Measurements from ENCODE around the gene TPP2.
A peak's percentile ranks its signal among the peaks of the same experiment; 100 is the strongest.

Gene TPP2

DNA sequence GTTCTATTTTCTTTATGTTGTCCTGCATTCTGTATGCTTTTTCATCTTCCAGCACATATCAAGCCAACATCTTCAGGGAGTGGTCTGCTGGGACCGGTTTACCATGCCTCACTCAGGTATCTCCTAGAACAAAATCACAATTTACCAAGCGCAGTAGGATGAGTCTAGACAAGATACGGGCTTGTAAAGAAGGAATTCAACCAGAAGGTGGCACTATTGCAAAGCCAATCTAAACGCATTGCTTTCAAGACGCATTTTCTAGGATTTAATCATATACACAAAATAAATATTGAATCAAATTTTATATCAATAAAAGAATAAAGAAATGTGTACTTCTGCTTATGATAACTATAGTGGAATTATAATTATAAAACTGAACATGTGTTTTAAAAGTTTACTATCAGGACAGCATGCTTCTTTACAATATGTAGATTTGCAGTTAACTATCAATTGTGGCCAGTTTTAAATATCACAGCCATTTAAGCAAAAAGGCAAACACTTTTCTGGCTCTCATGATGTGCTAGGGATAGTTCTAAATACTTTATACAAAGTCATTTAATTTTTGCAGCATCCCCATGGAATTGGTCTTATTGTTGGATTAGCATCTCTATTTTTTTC, 16.1 kb upstream of the TPP2 start:
- peak; percentile 70 to 85 for DNase-seq
- TF ChIP-seq GATA1 (IDR thresholded peaks at IDR 0.05; ENCODE audit: low read depth, low read length) (no peak), POLR2A (IDR thresholded peaks at IDR 0.05; ENCODE audit: low read length) (no peak)

DNA sequence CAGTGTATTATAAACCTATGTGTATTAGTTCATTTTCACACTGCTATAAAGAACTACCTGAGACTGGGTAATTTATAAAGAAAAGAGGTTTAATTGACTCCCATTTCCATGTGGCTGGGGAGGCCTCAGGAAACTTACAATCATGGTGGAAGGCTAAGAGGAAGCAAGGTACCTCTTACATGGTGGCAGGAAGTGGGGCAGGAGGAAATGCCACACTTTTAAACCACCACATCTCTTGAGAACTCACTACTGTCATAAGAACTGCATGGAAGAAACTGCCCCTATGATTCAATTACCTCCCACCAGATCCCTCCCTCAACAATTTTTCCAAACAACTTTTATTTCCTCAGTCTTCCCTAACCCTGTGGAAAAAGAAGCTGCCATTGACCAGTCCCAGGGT, 14.5 kb upstream of the TPP2 start:
- DNase-seq = no peak
- no peak for TF ChIP-seq POLR2A (IDR thresholded peaks at IDR 0.05; ENCODE audit: low read length)

- TF ChIP-seq POLR2A (IDR thresholded peaks at IDR 0.05; ENCODE audit: low read length) = no peak
- TF ChIP-seq GATA1 (IDR thresholded peaks at IDR 0.05; ENCODE audit: low read depth, low read length) = no peak
- DNase-seq = no peak
Measured at GRCh38 chr13:102584434-102584833, 12.4 kb upstream of the TPP2 start.

DNA sequence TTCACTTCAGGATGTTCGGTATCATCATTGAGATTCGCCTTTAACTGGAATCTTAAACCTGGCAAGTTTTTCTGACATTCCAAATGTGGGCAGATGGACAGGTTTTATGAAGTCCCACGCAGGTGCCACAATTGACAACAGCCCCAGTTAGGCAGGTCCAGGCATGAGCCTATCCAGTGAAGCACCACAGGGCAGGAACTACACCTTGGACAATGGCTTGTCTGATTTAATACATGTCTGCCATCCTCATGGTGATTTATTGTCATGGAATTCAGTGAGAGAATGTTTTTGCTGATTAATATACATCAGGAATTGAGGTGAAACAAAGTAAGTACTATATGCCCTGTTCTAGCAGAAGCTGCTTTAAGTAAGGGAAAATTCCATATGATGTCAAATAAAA, 10.2 kb upstream of the TPP2 start:
- no peak for DNase-seq

GRCh38 chr13:102587916-102588315, 8.9 kb upstream of the TPP2 start:
- DNase-seq = no peak
- TF ChIP-seq POLR2A (IDR thresholded peaks at IDR 0.05; ENCODE audit: low read length) = no peak
- no peak for TF ChIP-seq GATA1 (IDR thresholded peaks at IDR 0.05; ENCODE audit: low read depth, low read length)

More for the DNA sequence above, 10.2 kb upstream of the TPP2 start:
- TF ChIP-seq POLR2A (IDR thresholded peaks at IDR 0.05; ENCODE audit: low read length) = no peak
- no peak for TF ChIP-seq GATA1 (IDR thresholded peaks at IDR 0.05; ENCODE audit: low read depth, low read length)

DNA sequence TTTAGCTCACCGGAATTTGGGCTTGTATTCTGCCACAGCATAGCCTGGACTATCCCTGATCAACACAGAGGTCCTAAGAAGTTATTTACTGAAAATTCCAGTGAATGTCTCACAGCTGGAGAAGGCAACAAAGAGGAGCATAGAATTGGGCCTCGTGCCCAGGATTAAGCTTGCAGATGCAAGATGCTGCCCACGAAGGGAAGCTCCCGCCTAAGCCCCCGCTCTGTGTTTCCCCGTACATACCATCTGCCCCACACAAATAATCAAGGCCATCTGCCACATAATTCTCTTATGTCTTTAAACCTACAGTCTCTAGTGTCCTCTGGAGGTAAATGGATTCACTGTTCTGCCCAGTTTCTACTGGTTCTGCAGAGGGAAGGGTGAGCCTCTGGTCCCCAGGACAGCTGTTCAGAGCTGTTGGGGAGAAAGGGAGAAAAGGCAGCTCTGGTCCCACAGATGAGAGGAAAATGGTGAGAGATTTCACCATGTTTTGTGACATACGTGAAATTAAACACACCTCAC, 7.4 kb upstream of the TPP2 start:
- DNase-seq = no peak
- no peak for TF ChIP-seq GATA1 (IDR thresholded peaks at IDR 0.05; ENCODE audit: low read depth, low read length)
- TF ChIP-seq POLR2A (IDR thresholded peaks at IDR 0.05; ENCODE audit: low read length) = no peak

DNA sequence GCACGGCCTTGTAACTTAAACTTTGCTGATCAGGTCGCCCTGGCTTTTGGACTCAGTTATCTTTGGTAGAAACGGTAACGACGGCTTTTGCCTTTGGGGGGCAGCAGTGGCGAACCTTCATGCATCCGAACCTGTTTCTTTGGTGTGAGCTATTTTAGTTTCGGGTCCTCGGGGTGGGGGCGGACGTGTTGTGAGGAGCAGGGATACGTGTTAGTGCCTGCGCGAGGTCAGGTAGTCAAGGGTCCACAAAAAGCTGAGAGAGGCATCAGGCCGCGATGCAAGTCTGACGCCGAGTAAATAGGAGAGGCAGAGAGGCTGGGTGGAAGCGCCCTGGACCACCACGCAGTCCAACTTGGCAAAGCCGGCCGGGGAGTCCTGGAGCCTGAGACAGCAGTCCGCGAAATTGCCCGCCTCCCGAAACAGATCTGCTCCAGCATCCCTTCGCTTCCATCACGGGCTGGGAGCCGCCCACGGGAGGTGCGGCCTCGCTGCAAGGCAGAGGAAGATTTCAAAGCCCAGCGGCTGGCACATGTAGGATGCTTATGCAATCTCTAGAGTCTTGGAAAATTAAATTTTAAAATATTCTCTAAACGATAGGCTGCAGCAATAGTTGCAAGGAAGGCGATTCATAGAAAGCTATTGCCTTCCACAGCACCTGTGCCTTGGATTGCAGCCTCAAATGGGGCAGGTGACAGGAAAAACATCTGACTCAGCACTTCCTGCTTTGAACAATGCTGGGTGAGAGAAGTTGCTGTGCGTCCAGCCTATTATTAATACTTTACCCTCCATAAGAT, 4.6 kb upstream of the TPP2 start:
- TF ChIP-seq GATA1 (IDR thresholded peaks at IDR 0.05; ENCODE audit: low read depth, low read length) (no peak), POLR2A (IDR thresholded peaks at IDR 0.05; ENCODE audit: low read length) (no peak)
- peak; percentile 76 to 79 for DNase-seq

DNA sequence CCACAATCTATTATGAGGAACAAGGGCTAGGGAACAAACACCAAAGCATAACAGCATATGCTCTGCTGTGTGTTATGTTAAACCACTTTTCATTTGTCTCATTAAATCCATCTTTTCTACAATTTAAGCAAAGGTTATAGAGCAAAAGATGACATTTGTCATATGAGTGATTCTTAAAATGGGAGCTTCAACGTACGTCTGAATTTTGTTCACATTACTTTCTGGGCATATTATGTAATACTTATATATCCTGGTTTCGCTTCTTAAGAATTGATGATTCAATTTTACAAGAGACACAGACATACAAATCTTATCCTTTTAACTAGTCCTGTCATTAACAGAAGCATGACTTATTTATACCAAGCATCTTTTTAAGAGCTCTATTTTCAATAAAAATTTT, 3.3 kb upstream of the TPP2 start:
- DNase-seq = no peak
- no peak for TF ChIP-seq GATA1 (IDR thresholded peaks at IDR 0.05; ENCODE audit: low read depth, low read length)
- no peak for TF ChIP-seq POLR2A (IDR thresholded peaks at IDR 0.05; ENCODE audit: low read length)

DNA sequence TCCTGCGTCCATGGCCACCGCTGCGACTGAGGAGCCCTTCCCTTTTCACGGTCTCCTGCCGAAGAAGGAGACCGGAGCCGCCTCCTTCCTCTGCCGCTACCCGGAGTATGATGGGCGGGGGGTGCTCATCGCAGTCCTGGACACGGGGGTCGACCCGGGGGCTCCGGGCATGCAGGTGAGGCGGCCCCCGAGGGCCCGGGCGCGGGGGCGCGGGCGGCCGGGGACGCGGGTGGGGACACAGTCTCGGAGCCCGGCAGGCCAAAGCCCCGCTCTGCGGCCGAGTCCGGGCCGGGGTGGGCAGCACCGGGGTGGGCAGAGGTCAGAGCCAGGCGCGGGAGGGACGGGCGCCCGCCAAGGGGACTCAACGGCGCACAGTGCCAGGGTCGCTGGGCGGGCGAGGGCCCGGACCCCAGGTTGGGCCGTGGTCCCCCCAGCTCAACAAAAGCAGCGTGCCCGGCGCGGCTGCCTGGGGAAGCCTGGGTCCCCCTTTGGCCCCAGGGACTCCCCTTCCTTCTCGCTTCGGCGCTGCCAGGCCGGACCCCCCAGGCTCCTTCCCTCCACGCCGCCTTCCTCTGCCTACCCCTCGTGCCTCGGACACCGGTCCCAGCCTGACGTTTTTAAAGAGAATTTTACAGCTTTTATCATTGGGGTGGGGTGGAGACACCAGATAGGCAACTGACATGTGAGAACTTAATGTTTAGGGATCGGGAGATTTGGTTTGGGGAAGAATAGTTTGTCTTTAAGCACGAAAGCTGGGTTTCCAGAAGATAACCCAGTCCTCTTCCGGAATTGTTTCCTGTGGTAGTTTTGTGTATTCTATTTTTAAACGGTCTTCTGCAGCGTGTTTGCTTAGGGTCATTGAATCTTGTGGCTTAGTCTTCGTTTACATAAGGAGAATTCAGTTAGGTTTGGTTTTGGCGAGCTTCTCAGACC, 509 bp downstream of the TPP2 start:
- peak; percentile 55 to 62 for DNase-seq
- TF ChIP-seq GATA1 (IDR thresholded peaks at IDR 0.05; ENCODE audit: low read depth, low read length) = no peak
- TF ChIP-seq POLR2A (IDR thresholded peaks at IDR 0.05; ENCODE audit: low read length) = peak; percentile 14

DNA sequence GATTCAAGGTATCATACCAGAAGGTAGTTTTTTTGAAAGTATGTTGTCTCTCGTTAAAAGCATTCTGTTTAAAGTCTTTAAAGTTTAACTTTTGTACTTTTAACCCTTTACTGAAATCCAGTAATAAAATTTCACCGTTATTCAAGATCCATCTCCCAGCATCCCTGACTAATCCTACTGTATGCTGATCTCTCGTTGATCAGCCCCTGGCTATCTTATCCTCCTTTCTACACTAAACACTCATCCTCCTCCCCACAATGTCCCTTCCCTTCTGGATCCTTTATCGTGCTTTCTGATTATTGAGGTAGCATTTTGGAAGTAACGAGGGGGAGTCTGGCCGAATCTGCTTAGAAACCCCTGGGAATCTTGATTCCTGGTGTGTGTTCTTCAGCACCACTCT, 1.3 kb downstream of the TPP2 start:
- DNase-seq = peak; percentile 23 to 37
- TF ChIP-seq GATA1 (IDR thresholded peaks at IDR 0.05; ENCODE audit: low read depth, low read length) (no peak), POLR2A (IDR thresholded peaks at IDR 0.05; ENCODE audit: low read length) (no peak)

GRCh38 chr13:102599426-102600012, 2.7 kb downstream of the TPP2 start:
- DNase-seq = no peak
- TF ChIP-seq GATA1 (IDR thresholded peaks at IDR 0.05; ENCODE audit: low read depth, low read length) (no peak), POLR2A (IDR thresholded peaks at IDR 0.05; ENCODE audit: low read length) (no peak)

- TF ChIP-seq POLR2A (IDR thresholded peaks at IDR 0.05; ENCODE audit: low read length) (no peak), GATA1 (IDR thresholded peaks at IDR 0.05; ENCODE audit: low read depth, low read length) (no peak)
Measured at GRCh38 chr13:102606537-102607309, 9.9 kb downstream of the TPP2 start.

DNA sequence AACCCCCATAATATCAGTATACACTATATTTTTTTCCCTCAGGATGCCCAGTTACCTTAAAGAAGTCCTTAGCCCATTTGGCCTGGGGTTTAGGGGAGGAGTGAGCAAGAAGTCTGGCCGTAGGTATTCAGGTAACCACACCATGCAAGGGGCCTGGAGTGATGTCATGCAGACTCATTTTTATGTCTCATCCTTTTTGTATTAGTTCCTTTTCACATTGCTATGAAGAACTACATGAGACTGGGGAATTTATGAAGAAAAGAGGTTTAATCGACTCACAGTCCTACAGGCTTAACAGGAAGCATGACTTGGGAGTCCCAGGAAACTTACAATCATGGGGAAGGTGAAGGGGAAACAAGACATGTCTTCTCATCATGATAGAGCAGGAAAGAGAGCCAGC, 12.2 kb downstream of the TPP2 start:
- no peak for DNase-seq

More at GRCh38 chr13:102606537-102607309, 9.9 kb downstream of the TPP2 start:
- peak; percentile 82 to 91 for DNase-seq

More for the DNA sequence above, 12.2 kb downstream of the TPP2 start:
- no peak for TF ChIP-seq GATA1 (IDR thresholded peaks at IDR 0.05; ENCODE audit: low read depth, low read length)
- no peak for TF ChIP-seq POLR2A (IDR thresholded peaks at IDR 0.05; ENCODE audit: low read length)

Data from erythroblast (primary cell).